ENCODE measurements around the gene PHKA2.

Gene PHKA2

GRCh38 chrX:18886344-18887161 lies 97.4 kb downstream of the PHKA2 start:
- H3K4me3 ChIP-seq (ENCODE audit: insufficient read length, low read depth): peak overlapping the region; percentile 53
- H3K9me3 ChIP-seq (ENCODE audit: insufficient read depth, low read length): no peaks in the 10 kb centered on the region
- H3K36me3 ChIP-seq (ENCODE audit: insufficient read depth, insufficient read length, low read length): no peaks in the 10 kb centered on the region
- DNase-seq (ENCODE audit: low read depth, low spot score): no peak
- TF ChIP-seq ZNF274 (IDR thresholded peaks at IDR 0.05; ENCODE audit: low read depth, low read length) (no peak), SUZ12 (IDR thresholded peaks at IDR 0.05; ENCODE audit: extremely low read depth, insufficient read depth, insufficient read length) (no peak), YY1 (IDR thresholded peaks at IDR 0.05; ENCODE audit: insufficient read depth, insufficient read length) (no peak)
- H3K4me1 ChIP-seq (ENCODE audit: insufficient read depth, insufficient read length): peaks cover 9% of the 10 kb centered on the region
- peak overlapping the region; percentile 68 for H3K9ac ChIP-seq (ENCODE audit: insufficient read length, low read depth)
- no peaks in the 10 kb centered on the region for H3K27me3 ChIP-seq (ENCODE audit: insufficient read depth, insufficient read length)

- H3K27me3 ChIP-seq (ENCODE audit: insufficient read depth, insufficient read length): no peaks in the 10 kb centered on the region
- TF ChIP-seq SUZ12 (IDR thresholded peaks at IDR 0.05; ENCODE audit: extremely low read depth, insufficient read depth, insufficient read length): no peak
Observed at GRCh38 chrX:18886005-18886343, 97.9 kb downstream of the PHKA2 start.

GRCh38 chrX:18885328-18886004 lies 98.4 kb downstream of the PHKA2 start:
- peaks cover 9% of the 10 kb centered on the region for H3K4me1 ChIP-seq (ENCODE audit: insufficient read depth, insufficient read length)
- no peak for DNase-seq (ENCODE audit: low read depth, low spot score)
- H3K4me3 ChIP-seq (ENCODE audit: insufficient read length, low read depth): peak overlapping the region; percentile 53
- H3K36me3 ChIP-seq (ENCODE audit: insufficient read depth, insufficient read length, low read length): no peaks in the 10 kb centered on the region
- peak overlapping the region; percentile 68 for H3K9ac ChIP-seq (ENCODE audit: insufficient read length, low read depth)
- no peaks in the 10 kb centered on the region for H3K9me3 ChIP-seq (ENCODE audit: insufficient read depth, low read length)
- TF ChIP-seq YY1 (IDR thresholded peaks at IDR 0.05; ENCODE audit: insufficient read depth, insufficient read length) (no peak), SUZ12 (IDR thresholded peaks at IDR 0.05; ENCODE audit: extremely low read depth, insufficient read depth, insufficient read length) (no peak), ZNF274 (IDR thresholded peaks at IDR 0.05; ENCODE audit: low read depth, low read length) (no peak)
- H3K27me3 ChIP-seq (ENCODE audit: insufficient read depth, insufficient read length): no peaks in the 10 kb centered on the region

More at GRCh38 chrX:18886005-18886343, 97.9 kb downstream of the PHKA2 start:
- H3K9me3 ChIP-seq (ENCODE audit: insufficient read depth, low read length): no peaks in the 10 kb centered on the region
- no peak for DNase-seq (ENCODE audit: low read depth, low spot score)
- H3K4me1 ChIP-seq (ENCODE audit: insufficient read depth, insufficient read length): peaks cover 9% of the 10 kb centered on the region
- H3K36me3 ChIP-seq (ENCODE audit: insufficient read depth, insufficient read length, low read length): no peaks in the 10 kb centered on the region
- H3K4me3 ChIP-seq (ENCODE audit: insufficient read length, low read depth): peak overlapping the region; percentile 53
- H3K9ac ChIP-seq (ENCODE audit: insufficient read length, low read depth): peak overlapping the region; percentile 68

GRCh38 chrX:18884916-18885315 lies 99.0 kb downstream of the PHKA2 start:
- Histone ChIP-seq H3K27me3 (ENCODE audit: insufficient read depth, insufficient read length) (no peaks in the 10 kb centered on the region), H3K36me3 (ENCODE audit: insufficient read depth, insufficient read length, low read length) (no peaks in the 10 kb centered on the region), H3K9ac (ENCODE audit: insufficient read length, low read depth) (no peak overlapping the region), H3K4me1 (ENCODE audit: insufficient read depth, insufficient read length) (peaks cover 9% of the 10 kb centered on the region), H3K4me3 (ENCODE audit: insufficient read length, low read depth) (no peak overlapping the region), H3K9me3 (ENCODE audit: insufficient read depth, low read length) (no peaks in the 10 kb centered on the region)
- no peak for TF ChIP-seq SUZ12 (IDR thresholded peaks at IDR 0.05; ENCODE audit: extremely low read depth, insufficient read depth, insufficient read length)
- no peak for TF ChIP-seq YY1 (IDR thresholded peaks at IDR 0.05; ENCODE audit: insufficient read depth, insufficient read length)
- TF ChIP-seq ZNF274 (IDR thresholded peaks at IDR 0.05; ENCODE audit: low read depth, low read length): no peak
- no peak for DNase-seq (ENCODE audit: low read depth, low spot score)

- H3K4me1 ChIP-seq (ENCODE audit: insufficient read depth, insufficient read length): peaks cover 9% of the 10 kb centered on the region
- no peaks in the 10 kb centered on the region for H3K36me3 ChIP-seq (ENCODE audit: insufficient read depth, insufficient read length, low read length)
- no peak for TF ChIP-seq YY1 (IDR thresholded peaks at IDR 0.05; ENCODE audit: insufficient read depth, insufficient read length)
- TF ChIP-seq ZNF274 (IDR thresholded peaks at IDR 0.05; ENCODE audit: low read depth, low read length): no peak
- no peak for TF ChIP-seq SUZ12 (IDR thresholded peaks at IDR 0.05; ENCODE audit: extremely low read depth, insufficient read depth, insufficient read length)
- no peak for DNase-seq (ENCODE audit: low read depth, low spot score)
- no peak overlapping the region for H3K4me3 ChIP-seq (ENCODE audit: insufficient read length, low read depth)
- no peaks in the 10 kb centered on the region for H3K9me3 ChIP-seq (ENCODE audit: insufficient read depth, low read length)
- no peak overlapping the region for H3K9ac ChIP-seq (ENCODE audit: insufficient read length, low read depth)
- no peaks in the 10 kb centered on the region for H3K27me3 ChIP-seq (ENCODE audit: insufficient read depth, insufficient read length)
Observed at GRCh38 chrX:18883961-18884765, 99.8 kb downstream of the PHKA2 start.

- H3K4me3 ChIP-seq (ENCODE audit: insufficient read length, low read depth): no peak overlapping the region
- no peak for TF ChIP-seq ZNF274 (IDR thresholded peaks at IDR 0.05; ENCODE audit: low read depth, low read length)
- TF ChIP-seq SUZ12 (IDR thresholded peaks at IDR 0.05; ENCODE audit: extremely low read depth, insufficient read depth, insufficient read length): no peak
- TF ChIP-seq YY1 (IDR thresholded peaks at IDR 0.05; ENCODE audit: insufficient read depth, insufficient read length): no peak
- no peak for DNase-seq (ENCODE audit: low read depth, low spot score)
Observed at GRCh38 chrX:18883234-18883960, 100.5 kb downstream of the PHKA2 start.

More at GRCh38 chrX:18883234-18883960, 100.5 kb downstream of the PHKA2 start:
- no peaks in the 10 kb centered on the region for H3K36me3 ChIP-seq (ENCODE audit: insufficient read depth, insufficient read length, low read length)
- no peaks in the 10 kb centered on the region for H3K9me3 ChIP-seq (ENCODE audit: insufficient read depth, low read length)
- no peak overlapping the region for H3K9ac ChIP-seq (ENCODE audit: insufficient read length, low read depth)
- H3K4me1 ChIP-seq (ENCODE audit: insufficient read depth, insufficient read length): peaks cover 9% of the 10 kb centered on the region
- H3K27me3 ChIP-seq (ENCODE audit: insufficient read depth, insufficient read length): no peaks in the 10 kb centered on the region
